ENCODE data around the gene MYH14.

Gene MYH14

GRCh38 chr19:50312967-50313811 lies 109.8 kb downstream of the MYH14 start:
- no peak for DNase-seq
- TF ChIP-seq POLR2A (IDR thresholded peaks at IDR 0.05; ENCODE audit: low read length) = no peak
- TF ChIP-seq GATA1 (IDR thresholded peaks at IDR 0.05; ENCODE audit: low read depth, low read length) = no peak

GRCh38 chr19:50313812-50314536 lies 110.6 kb downstream of the MYH14 start:
- DNase-seq = no peak
- TF ChIP-seq POLR2A (IDR thresholded peaks at IDR 0.05; ENCODE audit: low read length) (no peak), GATA1 (IDR thresholded peaks at IDR 0.05; ENCODE audit: low read depth, low read length) (no peak)

GRCh38 chr19:50314724-50315708 lies 111.6 kb downstream of the MYH14 start:
- TF ChIP-seq POLR2A (IDR thresholded peaks at IDR 0.05; ENCODE audit: low read length) (no peak), GATA1 (IDR thresholded peaks at IDR 0.05; ENCODE audit: low read depth, low read length) (no peak)
- DNase-seq = no peak

GRCh38 chr19:50315773-50316448 lies 112.5 kb downstream of the MYH14 start:
- no peak for DNase-seq
- TF ChIP-seq POLR2A (IDR thresholded peaks at IDR 0.05; ENCODE audit: low read length) (no peak), GATA1 (IDR thresholded peaks at IDR 0.05; ENCODE audit: low read depth, low read length) (no peak)

- DNase-seq = no peak
- no peak for TF ChIP-seq GATA1 (IDR thresholded peaks at IDR 0.05; ENCODE audit: low read depth, low read length)
- no peak for TF ChIP-seq POLR2A (IDR thresholded peaks at IDR 0.05; ENCODE audit: low read length)
Observed at GRCh38 chr19:50317115-50317514, 113.7 kb downstream of the MYH14 start.

- DNase-seq = no peak
- TF ChIP-seq POLR2A (IDR thresholded peaks at IDR 0.05; ENCODE audit: low read length) = no peak
- no peak for TF ChIP-seq GATA1 (IDR thresholded peaks at IDR 0.05; ENCODE audit: low read depth, low read length)
Observed at GRCh38 chr19:50318438-50318837, 115.0 kb downstream of the MYH14 start.

GRCh38 chr19:50319156-50319555 lies 115.7 kb downstream of the MYH14 start:
- no peak for TF ChIP-seq GATA1 (IDR thresholded peaks at IDR 0.05; ENCODE audit: low read depth, low read length)
- TF ChIP-seq POLR2A (IDR thresholded peaks at IDR 0.05; ENCODE audit: low read length) = no peak
- no peak for DNase-seq

GRCh38 chr19:50320051-50320450 lies 116.6 kb downstream of the MYH14 start:
- TF ChIP-seq POLR2A (IDR thresholded peaks at IDR 0.05; ENCODE audit: low read length) (no peak), GATA1 (IDR thresholded peaks at IDR 0.05; ENCODE audit: low read depth, low read length) (no peak)
- no peak for DNase-seq

- no peak for DNase-seq
- no peak for TF ChIP-seq GATA1 (IDR thresholded peaks at IDR 0.05; ENCODE audit: low read depth, low read length)
- TF ChIP-seq POLR2A (IDR thresholded peaks at IDR 0.05; ENCODE audit: low read length) = no peak
Observed at GRCh38 chr19:50320596-50320995, 117.2 kb downstream of the MYH14 start.

- TF ChIP-seq POLR2A (IDR thresholded peaks at IDR 0.05; ENCODE audit: low read length) (no peak), GATA1 (IDR thresholded peaks at IDR 0.05; ENCODE audit: low read depth, low read length) (no peak)
- no peak for DNase-seq
Observed at GRCh38 chr19:50321831-50322230, 118.4 kb downstream of the MYH14 start.

GRCh38 chr19:50322234-50322633 lies 118.8 kb downstream of the MYH14 start:
- TF ChIP-seq GATA1 (IDR thresholded peaks at IDR 0.05; ENCODE audit: low read depth, low read length) = no peak
- TF ChIP-seq POLR2A (IDR thresholded peaks at IDR 0.05; ENCODE audit: low read length) = no peak
- DNase-seq = no peak

GRCh38 chr19:50322931-50323781 lies 119.7 kb downstream of the MYH14 start:
- no peak for TF ChIP-seq GATA1 (IDR thresholded peaks at IDR 0.05; ENCODE audit: low read depth, low read length)
- TF ChIP-seq POLR2A (IDR thresholded peaks at IDR 0.05; ENCODE audit: low read length) = no peak
- DNase-seq = no peak
